Retina (tissue), 1 donor: ENCODE results near the gene FOXI2.

Experiments used
- DNase-seq: peaks from one replicate; pipeline ENCODE4 v3.0.0-alpha.2; 2016

The FOXI2 gene

DNA sequence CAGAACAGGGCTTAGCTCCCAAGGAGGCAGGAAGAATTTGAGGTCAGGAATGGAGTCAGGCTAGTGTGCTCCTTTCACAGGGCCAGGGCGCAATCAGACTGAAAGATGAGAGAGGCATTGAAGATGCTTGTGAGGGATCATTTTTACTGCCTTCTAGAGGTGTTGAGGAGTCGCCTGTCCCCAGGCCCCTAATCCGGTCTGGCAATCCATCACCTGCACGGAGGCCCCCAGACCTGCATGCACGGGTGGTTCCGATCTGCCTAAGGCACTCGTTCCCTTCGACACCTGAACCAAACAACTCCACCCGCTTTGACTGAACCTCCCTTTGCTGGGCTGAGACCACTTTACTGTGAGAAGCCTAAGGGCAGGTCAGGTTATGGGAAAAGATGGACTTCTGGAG is 8.0 kb downstream of the FOXI2 start:
- no peak for DNase-seq

GRCh38 chr10:127745861-127746260 is 8.9 kb downstream of the FOXI2 start:
- no peak for DNase-seq

DNA sequence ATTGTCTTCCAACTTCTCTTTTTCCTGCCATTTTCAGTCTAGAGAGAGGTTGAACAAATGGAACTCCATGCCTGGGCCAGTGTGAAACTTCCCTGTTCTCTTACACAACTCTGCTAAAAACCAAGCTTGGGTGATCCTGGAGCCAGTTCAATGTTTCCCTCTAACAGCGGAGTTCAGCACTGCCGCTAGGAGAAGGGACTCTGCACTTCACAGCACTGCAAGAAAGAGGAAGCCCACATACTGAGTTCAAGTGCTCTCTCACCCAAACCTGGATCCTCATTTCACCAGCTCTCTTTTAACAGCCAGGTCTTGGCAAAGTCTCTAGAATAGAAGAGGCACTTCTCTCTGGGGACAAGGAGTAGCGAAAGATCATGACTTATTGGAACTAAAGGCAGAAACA is 18.8 kb downstream of the FOXI2 start:
- DNase-seq = no peak

- no peak for DNase-seq
Observed at GRCh38 chr10:127756264-127756663, 19.3 kb downstream of the FOXI2 start.

- no peak for DNase-seq
Observed at GRCh38 chr10:127757033-127757432, 20.0 kb downstream of the FOXI2 start.

DNA sequence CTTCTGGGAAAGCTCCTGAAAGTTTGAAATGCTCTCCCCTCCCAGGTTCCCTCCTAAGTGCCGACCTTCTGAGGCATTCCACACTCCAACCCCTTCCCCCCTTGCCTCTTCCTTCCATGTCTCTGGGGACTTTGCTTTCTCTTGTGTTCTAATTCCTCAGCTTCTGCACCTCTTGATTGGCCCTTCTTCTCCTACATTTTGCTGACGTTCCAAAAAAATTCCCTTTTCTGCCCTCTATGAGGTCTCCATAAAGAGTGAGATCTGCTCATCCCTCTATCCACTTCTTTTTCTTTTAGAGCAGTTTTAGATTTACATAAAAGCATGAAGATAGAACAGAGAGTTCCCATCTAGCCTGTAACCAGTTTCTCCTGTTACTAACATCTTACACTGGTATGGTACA is 22.3 kb downstream of the FOXI2 start:
- DNase-seq = no peak

DNA sequence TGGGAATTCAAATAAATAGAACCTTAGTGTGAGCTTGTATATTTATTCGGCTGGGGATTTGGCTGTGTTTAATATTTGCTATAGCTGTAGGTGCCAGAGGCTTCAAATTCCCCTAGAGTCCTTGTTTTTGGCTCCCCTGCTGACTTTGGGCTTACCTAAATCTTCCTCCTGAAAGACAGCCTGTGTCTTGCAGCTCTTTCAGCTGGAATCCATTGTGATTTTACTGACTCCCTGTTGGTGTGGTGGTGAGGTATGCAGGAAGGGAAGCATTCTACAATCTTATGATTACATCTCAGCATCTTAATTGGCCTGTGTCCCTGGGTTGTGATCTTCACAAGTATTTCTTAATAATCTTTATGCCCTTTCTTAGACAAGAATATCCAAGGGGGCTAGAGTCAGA is 25.9 kb downstream of the FOXI2 start:
- no peak for DNase-seq

DNA sequence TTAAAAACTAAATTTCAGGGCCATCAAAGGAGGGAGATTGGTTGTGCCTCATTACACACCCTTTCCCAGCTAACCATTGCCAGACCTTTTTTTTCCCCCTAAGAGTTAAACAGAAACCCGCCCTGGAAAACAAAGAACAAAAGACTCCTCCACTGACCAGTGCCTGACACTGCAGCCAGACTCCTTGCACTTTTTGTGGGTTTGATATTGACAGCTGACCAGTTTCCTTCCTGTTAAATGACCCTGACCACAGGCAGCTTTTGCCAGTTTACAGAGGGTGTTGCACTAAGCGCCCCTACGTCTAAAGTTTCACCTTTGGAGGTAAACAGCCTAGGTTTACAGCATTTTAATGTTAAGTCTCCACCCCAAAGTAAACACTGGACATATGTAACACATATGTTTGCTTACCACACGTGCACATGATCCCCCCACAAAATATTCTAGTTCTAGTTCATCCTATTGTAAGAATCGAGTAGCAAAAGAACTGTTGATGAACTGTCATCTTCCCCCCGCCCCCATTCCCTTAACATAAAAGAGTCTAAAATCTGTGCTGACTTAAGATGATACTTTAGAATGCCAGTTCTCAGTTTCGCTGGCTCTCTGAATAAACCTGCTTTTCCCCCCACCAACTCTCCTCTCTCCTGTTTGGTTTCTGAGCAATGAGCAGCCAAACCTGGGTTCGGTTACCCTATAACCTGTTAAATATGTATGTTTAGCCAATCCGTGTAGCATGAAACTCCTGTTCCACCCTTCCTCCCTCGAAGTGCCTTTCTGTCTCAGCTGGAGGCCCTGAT is 38.0 kb downstream of the FOXI2 start:
- peak; percentile 20 for DNase-seq

GRCh38 chr10:127776816-127777215 is 39.8 kb downstream of the FOXI2 start:
- no peak for DNase-seq

- DNase-seq = no peak
Observed at GRCh38 chr10:127781412-127781811, 44.4 kb downstream of the FOXI2 start.

GRCh38 chr10:127787873-127788272 is 50.9 kb downstream of the FOXI2 start:
- DNase-seq = no peak

- peak; percentile 5 for DNase-seq
Observed at GRCh38 chr10:127790066-127790624, 53.2 kb downstream of the FOXI2 start.
